A673 (cell line): ENCODE data around the gene CEP63. TPM values are rescaled to one million over a fixed set of nuclear protein-coding genes. Genes with fewer than 3 reads are reported as not detected.

Experiments
- BruUV-seq: library from RNA; stranded (reverse); fragments of 400-500 nt; replicated peaks from 2 replicates; lab custom pipeline; 2021; lab: Mats Ljungman, UMichigan
- CTCF ChIA-PET: fragments of 300-600 bp; sonication (Branson Sonifier 250); formaldehyde crosslinking; loops from one replicate; lab custom pipeline; 2022; ENCODE audit warnings: antibody characterized with exemption; lab: Charles Lee
- POLR2A ChIA-PET: fragments of 300-600 bp; sonication (Branson Sonifier 250); formaldehyde crosslinking; loops from one replicate; lab custom pipeline; 2022; ENCODE audit warnings: antibody characterized with exemption; ENCODE audit not compliant: low non-redundant PET; lab: Charles Lee
- DNase-seq: peaks from one replicate; pipeline ENCODE4 v3.0.0-alpha.2; 2015; ENCODE audit warnings: low spot score
- H3K27ac ChIP-seq: fragments of 200-600 bp; sonication (generic); 2 replicates; pipeline ENCODE4 v1.5.1; 2016; ENCODE audit warnings: mixed run types, low read depth, mild to moderate bottlenecking, mixed read lengths, antibody characterized with exemption, low read length; ENCODE audit not compliant: poor library complexity, severe bottlenecking
- H3K27me3 ChIP-seq: fragments of 200-600 bp; sonication (generic); replicated peaks from 2 replicates; pipeline ENCODE4 v1.6.1; 2017; ENCODE audit warnings: mixed run types, low read depth, mild to moderate bottlenecking, mixed read lengths, antibody characterized with exemption, low read length; ENCODE audit not compliant: insufficient read depth, poor library complexity
- H3K36me3 ChIP-seq: fragments of 200-600 bp; sonication (generic); 2 replicates; pipeline ENCODE4 v1.6.1; 2016; ENCODE audit warnings: mixed run types, mild to moderate bottlenecking, mixed read lengths, antibody characterized with exemption, low read length; ENCODE audit not compliant: insufficient read depth, poor library complexity, severe bottlenecking
- H3K4me1 ChIP-seq: fragments of 200-600 bp; sonication (generic); 2 replicates; pipeline ENCODE4 v1.6.1; 2017; ENCODE audit warnings: mixed run types, mild to moderate bottlenecking, mixed read lengths, antibody characterized with exemption, low read length; ENCODE audit not compliant: insufficient read depth, poor library complexity, severe bottlenecking
- H3K4me3 ChIP-seq: fragments of 200-600 bp; sonication (generic); 2 replicates; pipeline ENCODE4 v1.5.1; 2016; ENCODE audit warnings: low read depth, mixed run types, mild to moderate bottlenecking, mixed read lengths, low read length; ENCODE audit not compliant: poor library complexity, severe bottlenecking
- H3K9me3 ChIP-seq: fragments of 200-600 bp; sonication (generic); 2 replicates; pipeline ENCODE4 v1.6.1; 2016; ENCODE audit warnings: mixed run types, low read depth, mild to moderate bottlenecking, mixed read lengths, antibody characterized with exemption, low read length; ENCODE audit not compliant: poor library complexity, severe bottlenecking
- EZH2 ChIP-seq: fragments of 200-600 bp; sonication (generic); IDR thresholded peaks from 2 replicates; pipeline ENCODE4 v1.6.1; 2017; ENCODE audit warnings: borderline replicate concordance, low read depth, mild to moderate bottlenecking, mixed read lengths, antibody characterized with exemption, low read length; ENCODE audit not compliant: poor library complexity, severe bottlenecking
- intact Hi-C: fragments of 100-400 bp; cut with micrococcal nuclease; formaldehyde crosslinking; loops from one replicate; pipeline ENCODE4 v1.10.0; 2022; ENCODE audit not compliant: unreplicated experiment
- total RNA-seq: library from RNA; stranded (reverse); gene quantifications from 2 replicates; pipeline ENCODE4 v1.2.3, GENCODE V29; 2021
- TF ChIP-seq, protein P1 (sequence below): fragments of 300-800, 200-600 bp; sonication (generic); conservative IDR thresholded peaks from 2 replicates; pipeline ENCODE4 v1.5.1; 2017; ENCODE audit warnings: low read depth, mild to moderate bottlenecking, antibody characterized with exemption, low read length, moderate library complexity, mixed read lengths

CEP63 gene
- total RNA-seq, 1 experiment from 2014 or later = 29.2 TPM

GRCh38 chr3:134477002-134477401, 8.9 kb upstream of the CEP63 start:
- H3K36me3 ChIP-seq = peaks cover 46% of the 10 kb centered on the region
- POLR2A ChIA-PET = no interaction called here

GRCh38 chr3:134477938-134478337, 7.9 kb upstream of the CEP63 start:
- ChIA-PET CTCF (no interaction called here), POLR2A (no interaction called here)
- H3K4me3 ChIP-seq = no peak overlapping the region
- H3K9me3 ChIP-seq = no peaks in the 10 kb centered on the region
- H3K27ac ChIP-seq = no peak overlapping the region
- H3K27me3 ChIP-seq = no peaks in the 10 kb centered on the region
- TSS peak; percentile 22 for BruUV-seq
- no peaks in the 10 kb centered on the region for H3K4me1 ChIP-seq
- intact Hi-C loops = no loop called here
- peaks cover 53% of the 10 kb centered on the region for H3K36me3 ChIP-seq
- no peak for TF ChIP-seq EZH2
- TF ChIP-seq, protein P1, sequence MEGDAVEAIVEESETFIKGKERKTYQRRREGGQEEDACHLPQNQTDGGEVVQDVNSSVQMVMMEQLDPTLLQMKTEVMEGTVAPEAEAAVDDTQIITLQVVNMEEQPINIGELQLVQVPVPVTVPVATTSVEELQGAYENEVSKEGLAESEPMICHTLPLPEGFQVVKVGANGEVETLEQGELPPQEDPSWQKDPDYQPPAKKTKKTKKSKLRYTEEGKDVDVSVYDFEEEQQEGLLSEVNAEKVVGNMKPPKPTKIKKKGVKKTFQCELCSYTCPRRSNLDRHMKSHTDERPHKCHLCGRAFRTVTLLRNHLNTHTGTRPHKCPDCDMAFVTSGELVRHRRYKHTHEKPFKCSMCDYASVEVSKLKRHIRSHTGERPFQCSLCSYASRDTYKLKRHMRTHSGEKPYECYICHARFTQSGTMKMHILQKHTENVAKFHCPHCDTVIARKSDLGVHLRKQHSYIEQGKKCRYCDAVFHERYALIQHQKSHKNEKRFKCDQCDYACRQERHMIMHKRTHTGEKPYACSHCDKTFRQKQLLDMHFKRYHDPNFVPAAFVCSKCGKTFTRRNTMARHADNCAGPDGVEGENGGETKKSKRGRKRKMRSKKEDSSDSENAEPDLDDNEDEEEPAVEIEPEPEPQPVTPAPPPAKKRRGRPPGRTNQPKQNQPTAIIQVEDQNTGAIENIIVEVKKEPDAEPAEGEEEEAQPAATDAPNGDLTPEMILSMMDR = no peak
- no peak for DNase-seq

More at GRCh38 chr3:134477002-134477401, 8.9 kb upstream of the CEP63 start:
- H3K9me3 ChIP-seq = no peaks in the 10 kb centered on the region
- no peaks in the 10 kb centered on the region for H3K27me3 ChIP-seq
- CTCF ChIA-PET = no interaction called here
- no peak overlapping the region for H3K27ac ChIP-seq
- no peaks in the 10 kb centered on the region for H3K4me1 ChIP-seq
- intact Hi-C loops = no loop called here
- BruUV-seq = no TSS peak
- no peak overlapping the region for H3K4me3 ChIP-seq
- TF ChIP-seq, protein P1 = no peak
- no peak for TF ChIP-seq EZH2
- DNase-seq = no peak

GRCh38 chr3:134480546-134480945, 5.3 kb upstream of the CEP63 start:
- no peaks in the 10 kb centered on the region for H3K27me3 ChIP-seq
- peaks cover 53% of the 10 kb centered on the region for H3K36me3 ChIP-seq
- POLR2A ChIA-PET = no interaction called here
- H3K4me3 ChIP-seq = no peak overlapping the region
- no peak for DNase-seq
- no TSS peak for BruUV-seq
- peaks cover 8% of the 10 kb centered on the region for H3K4me1 ChIP-seq
- no peaks in the 10 kb centered on the region for H3K9me3 ChIP-seq
- CTCF ChIA-PET = no interaction called here
- TF ChIP-seq, protein P1 = no peak
- no peak for TF ChIP-seq EZH2
- intact Hi-C loops = no loop called here
- H3K27ac ChIP-seq = no peak overlapping the region
